Thyroid gland (tissue), 4 donors: ENCODE results near the gene CCDC178.

ENCODE experiments used
- POLR2A ChIP-seq, 2 donors: fragments of 450-650 bp; IDR thresholded peaks; one replicate each; pipeline ENCODE4 v1.6.1; 2017; ENCODE audit warnings: antibody characterized with exemption in 2 of 2, mild to moderate bottlenecking in 2 of 2, moderate library complexity in 1 of 2
- TF ChIP-seq, protein P1 (sequence below), 6 experiments: fragments of 200-600 bp in 3 of 6; fragments of 450-650 bp in 3 of 6; sonication (generic) in 3 of 6; IDR thresholded peaks; one replicate each; pipeline ENCODE4 v1.5.1; 2016 to 2019; ENCODE audit warnings: antibody characterized with exemption in 6 of 6, mild to moderate bottlenecking in 2 of 6, inconsistent platforms in 1 of 6, moderate library complexity in 1 of 6

DNA sequence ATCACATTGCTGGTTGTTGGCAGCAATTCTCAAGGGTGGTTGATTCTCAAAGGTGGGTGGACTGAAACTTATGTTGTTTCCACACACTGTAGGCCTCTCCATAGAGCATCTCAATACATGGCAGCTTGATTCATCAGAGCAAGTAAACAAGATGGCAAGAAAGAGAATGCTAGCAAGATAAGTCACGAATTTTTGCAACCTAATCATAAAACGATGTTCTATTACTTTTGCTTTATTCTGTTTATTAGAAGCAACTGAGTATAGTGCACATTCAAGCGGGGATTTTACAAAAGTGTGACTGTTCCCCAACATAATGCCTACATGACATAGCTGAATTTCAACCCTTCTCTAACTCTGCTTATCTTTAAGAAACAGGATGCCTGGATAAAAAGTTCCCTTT lies 136.2 kb downstream of the CCDC178 start:
- TF ChIP-seq, protein P1, sequence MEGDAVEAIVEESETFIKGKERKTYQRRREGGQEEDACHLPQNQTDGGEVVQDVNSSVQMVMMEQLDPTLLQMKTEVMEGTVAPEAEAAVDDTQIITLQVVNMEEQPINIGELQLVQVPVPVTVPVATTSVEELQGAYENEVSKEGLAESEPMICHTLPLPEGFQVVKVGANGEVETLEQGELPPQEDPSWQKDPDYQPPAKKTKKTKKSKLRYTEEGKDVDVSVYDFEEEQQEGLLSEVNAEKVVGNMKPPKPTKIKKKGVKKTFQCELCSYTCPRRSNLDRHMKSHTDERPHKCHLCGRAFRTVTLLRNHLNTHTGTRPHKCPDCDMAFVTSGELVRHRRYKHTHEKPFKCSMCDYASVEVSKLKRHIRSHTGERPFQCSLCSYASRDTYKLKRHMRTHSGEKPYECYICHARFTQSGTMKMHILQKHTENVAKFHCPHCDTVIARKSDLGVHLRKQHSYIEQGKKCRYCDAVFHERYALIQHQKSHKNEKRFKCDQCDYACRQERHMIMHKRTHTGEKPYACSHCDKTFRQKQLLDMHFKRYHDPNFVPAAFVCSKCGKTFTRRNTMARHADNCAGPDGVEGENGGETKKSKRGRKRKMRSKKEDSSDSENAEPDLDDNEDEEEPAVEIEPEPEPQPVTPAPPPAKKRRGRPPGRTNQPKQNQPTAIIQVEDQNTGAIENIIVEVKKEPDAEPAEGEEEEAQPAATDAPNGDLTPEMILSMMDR (IDR thresholded peaks at IDR 0.05), result no peak
- TF ChIP-seq POLR2A (IDR thresholded peaks at IDR 0.05), result no peak
